Keratinocyte (primary cell): ENCODE results near the gene MGAT3.
"Not testable (repeated sequence)": the region's sequence is repeated elsewhere in the genome, so short reads cannot be mapped to it uniquely, and the experiment has no call there.

Experiments
- CTCF ChIP-seq, 3 experiments: IDR thresholded peaks in 1 of 3; conservative IDR thresholded peaks in 1 of 3; optimal IDR thresholded peaks in 1 of 3; 2 replicates in 2 of 3; 3 replicates in 1 of 3; pipeline versions ENCODE3 to v1.5.1; 2011; ENCODE audit warnings: low read length in 3 of 3, mild to moderate bottlenecking in 3 of 3, moderate library complexity in 2 of 3, control low read depth in 1 of 3, inconsistent platforms in 1 of 3; ENCODE audit not compliant: insufficient read depth in 2 of 3; ENCODE audit errors: extremely low read depth in 1 of 3
- EZH2 ChIP-seq: IDR thresholded peaks from one replicate; pipeline ENCODE4 v1.6.1; 2012; ENCODE audit warnings: inconsistent platforms, mild to moderate bottlenecking, low read length, moderate library complexity

GRCh38 chr22:39413204-39413603 is 43.6 kb upstream of the MGAT3 start:
- not testable (repeated sequence) for TF ChIP-seq CTCF (optimal IDR thresholded peaks at IDR 0.05 in 1 of 3, IDR thresholded peaks at IDR 0.05 in 1 of 3, conservative IDR thresholded peaks at IDR 0.05 in 1 of 3; ENCODE audit: extremely low read depth in 1 of 3, insufficient read depth in 2 of 3, low read length in 3 of 3); EZH2
